ENCODE measurements around the gene RNF8. TPM values are rescaled to one million over a fixed set of nuclear protein-coding genes. Genes with fewer than 3 reads are reported as not detected.

Gene RNF8
- total RNA-seq, 1 donor: 16.6 TPM

GRCh38 chr6:37309692-37310091, 44.1 kb upstream of the RNF8 start:
- Histone ChIP-seq H3K27ac (ENCODE audit: low read depth, low read length) (no peak overlapping the region), H3K4me1 (ENCODE audit: insufficient read depth, low read length) (peaks cover 15% of the 10 kb centered on the region), H4K20me1 (ENCODE audit: insufficient read depth, low read length) (peaks cover 2% of the 10 kb centered on the region), H3K4me2 (ENCODE audit: insufficient read depth, low read length) (no peak overlapping the region), H2AFZ (ENCODE audit: low read length) (no peak overlapping the region), H3K9me3 (ENCODE audit: low read depth, low read length) (no peaks in the 10 kb centered on the region), H3K27me3 (ENCODE audit: insufficient read depth, low read length) (no peaks in the 10 kb centered on the region), H3K4me3 (ENCODE audit: insufficient read depth, low read length) (no peak overlapping the region), H3K36me3 (ENCODE audit: insufficient read depth, low read length) (peaks cover 23% of the 10 kb centered on the region), H3K79me2 (ENCODE audit: insufficient read depth, low read length) (no peaks in the 10 kb centered on the region)
- no peak for DNase-seq (ENCODE audit: insufficient read length, low spot score, missing footprints)
- TF ChIP-seq CTCF (IDR thresholded peaks at IDR 0.05; ENCODE audit: extremely low read depth, low read depth, low read length): no peak

- no peak overlapping the region for H3K27ac ChIP-seq (ENCODE audit: low read depth, low read length)
- peaks cover 23% of the 10 kb centered on the region for H3K36me3 ChIP-seq (ENCODE audit: insufficient read depth, low read length)
- no peaks in the 10 kb centered on the region for H3K9me3 ChIP-seq (ENCODE audit: low read depth, low read length)
- peaks cover 15% of the 10 kb centered on the region for H3K4me1 ChIP-seq (ENCODE audit: insufficient read depth, low read length)
- no peak for DNase-seq (ENCODE audit: insufficient read length, low spot score, missing footprints)
- no peak overlapping the region for H3K4me3 ChIP-seq (ENCODE audit: insufficient read depth, low read length)
- no peak overlapping the region for H3K4me2 ChIP-seq (ENCODE audit: insufficient read depth, low read length)
- H3K27me3 ChIP-seq (ENCODE audit: insufficient read depth, low read length): no peaks in the 10 kb centered on the region
- peaks cover 2% of the 10 kb centered on the region for H4K20me1 ChIP-seq (ENCODE audit: insufficient read depth, low read length)
- no peaks in the 10 kb centered on the region for H3K79me2 ChIP-seq (ENCODE audit: insufficient read depth, low read length)
- TF ChIP-seq CTCF (IDR thresholded peaks at IDR 0.05; ENCODE audit: extremely low read depth, low read depth, low read length): no peak
- no peak overlapping the region for H2AFZ ChIP-seq (ENCODE audit: low read length)
These were observed 42.8 kb upstream of the RNF8 start for GRCh38 chr6:37310966-37311365.

GRCh38 chr6:37311741-37312473, 41.9 kb upstream of the RNF8 start:
- Histone ChIP-seq H3K4me2 (ENCODE audit: insufficient read depth, low read length) (no peak overlapping the region), H3K9me3 (ENCODE audit: low read depth, low read length) (no peaks in the 10 kb centered on the region), H3K27ac (ENCODE audit: low read depth, low read length) (no peak overlapping the region), H3K4me3 (ENCODE audit: insufficient read depth, low read length) (no peak overlapping the region), H3K27me3 (ENCODE audit: insufficient read depth, low read length) (no peaks in the 10 kb centered on the region), H3K36me3 (ENCODE audit: insufficient read depth, low read length) (peaks cover 32% of the 10 kb centered on the region), H3K79me2 (ENCODE audit: insufficient read depth, low read length) (no peaks in the 10 kb centered on the region), H4K20me1 (ENCODE audit: insufficient read depth, low read length) (peaks cover 2% of the 10 kb centered on the region), H3K4me1 (ENCODE audit: insufficient read depth, low read length) (peaks cover 15% of the 10 kb centered on the region), H2AFZ (ENCODE audit: low read length) (no peak overlapping the region)
- peak; percentile 73 for DNase-seq (ENCODE audit: insufficient read length, low spot score, missing footprints)
- no peak for TF ChIP-seq CTCF (IDR thresholded peaks at IDR 0.05; ENCODE audit: extremely low read depth, low read depth, low read length)

- TF ChIP-seq CTCF (IDR thresholded peaks at IDR 0.05; ENCODE audit: extremely low read depth, low read depth, low read length): no peak
- peaks cover 9% of the 10 kb centered on the region for H3K4me1 ChIP-seq (ENCODE audit: insufficient read depth, low read length)
- no peaks in the 10 kb centered on the region for H3K79me2 ChIP-seq (ENCODE audit: insufficient read depth, low read length)
- H3K4me3 ChIP-seq (ENCODE audit: insufficient read depth, low read length): no peak overlapping the region
- no peak overlapping the region for H3K27ac ChIP-seq (ENCODE audit: low read depth, low read length)
- H3K4me2 ChIP-seq (ENCODE audit: insufficient read depth, low read length): no peak overlapping the region
- peaks cover 49% of the 10 kb centered on the region for H3K36me3 ChIP-seq (ENCODE audit: insufficient read depth, low read length)
- no peak overlapping the region for H2AFZ ChIP-seq (ENCODE audit: low read length)
- H4K20me1 ChIP-seq (ENCODE audit: insufficient read depth, low read length): peaks cover 2% of the 10 kb centered on the region
- no peaks in the 10 kb centered on the region for H3K27me3 ChIP-seq (ENCODE audit: insufficient read depth, low read length)
- H3K9me3 ChIP-seq (ENCODE audit: low read depth, low read length): no peaks in the 10 kb centered on the region
- DNase-seq (ENCODE audit: insufficient read length, low spot score, missing footprints): no peak
These were observed 39.9 kb upstream of the RNF8 start for GRCh38 chr6:37313723-37314486.

Data from osteoblast (primary cell).